ENCODE measurements around the gene IQGAP2. TPM values are rescaled to one million over a fixed set of nuclear protein-coding genes. Genes with fewer than 3 reads are reported as not detected.

Gene IQGAP2
- total RNA-seq, 6 experiments from 2014 or later = 96.4 to 152 (median 123) TPM

- intact Hi-C loops (cut with DNase I) = no loop called here
- ATAC-seq (peak; percentile 50 to 81 (median 64)), DNase-seq (no peak)
- TF ChIP-seq POLR2A (IDR thresholded peaks at IDR 0.05) (no peak), CTCF (IDR thresholded peaks at IDR 0.05) (no peak)
- no peaks in the 10 kb centered on the region for H3K9me3 ChIP-seq
- H3K4me1 ChIP-seq = peaks cover 0 to 22% (median 11%) of the 10 kb centered on the region in 4 donors
- H3K27me3 ChIP-seq = no peaks in the 10 kb centered on the region
- H3K27ac ChIP-seq = no peak overlapping the region
- H3K4me3 ChIP-seq = no peak overlapping the region
- H3K36me3 ChIP-seq = no peaks in the 10 kb centered on the region
These were observed 82.4 kb downstream of the IQGAP2 start for GRCh38 chr5:76485511-76485910.

DNA sequence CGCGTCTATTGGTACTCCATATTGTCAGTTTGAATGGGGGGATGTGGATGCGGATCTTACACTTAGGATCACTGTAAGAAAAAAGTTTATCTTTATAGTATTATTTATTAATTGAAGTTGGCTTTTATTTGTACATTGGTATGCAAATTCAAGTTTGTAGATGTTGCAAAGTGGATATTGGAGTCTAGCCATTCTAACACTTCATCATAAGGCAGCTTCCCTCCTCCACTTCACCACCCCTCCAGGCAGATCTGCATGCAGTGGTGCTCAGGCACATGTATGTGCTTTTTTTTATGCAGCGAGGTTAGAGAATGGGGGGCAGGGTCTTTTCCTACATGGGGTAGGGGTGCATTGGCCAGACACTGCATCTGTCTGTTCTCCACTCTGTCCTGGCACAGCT, 84.3 kb downstream of the IQGAP2 start:
- Histone ChIP-seq H3K4me3 (no peak overlapping the region), H3K27ac (no peak overlapping the region), H3K27me3 (no peaks in the 10 kb centered on the region), H3K36me3 (no peaks in the 10 kb centered on the region), H3K9me3 (no peaks in the 10 kb centered on the region), H3K4me1 (peaks cover 0 to 41% (median 16%) of the 10 kb centered on the region in 4 donors)
- WGBS (ENCODE audit: insufficient coverage, low coverage, low lambda C conversion rate, missing lambda C conversion rate) = 100% methylated on average over 3 of the region's 4 CpGs
- no peak for TF ChIP-seq CTCF (IDR thresholded peaks at IDR 0.05)
- no peak for TF ChIP-seq POLR2A (IDR thresholded peaks at IDR 0.05)
- DNase-seq = no peak
- intact Hi-C loops (cut with DNase I) = no loop called here
- ATAC-seq = no peak

GRCh38 chr5:76487821-76488220, 84.7 kb downstream of the IQGAP2 start:
- no peaks in the 10 kb centered on the region for H3K27me3 ChIP-seq
- intact Hi-C loops (cut with DNase I) = no loop called here
- no peaks in the 10 kb centered on the region for H3K36me3 ChIP-seq
- H3K27ac ChIP-seq = no peak overlapping the region
- no peak for TF ChIP-seq CTCF (IDR thresholded peaks at IDR 0.05)
- no peak for TF ChIP-seq POLR2A (IDR thresholded peaks at IDR 0.05)
- WGBS (ENCODE audit: insufficient coverage, low coverage, low lambda C conversion rate, missing lambda C conversion rate) = 33% methylated on average over 1 of the region's 1 CpG
- H3K9me3 ChIP-seq = no peaks in the 10 kb centered on the region
- no peak for ATAC-seq
- H3K4me3 ChIP-seq = no peak overlapping the region
- DNase-seq = no peak
- peaks cover 0 to 45% (median 18%) of the 10 kb centered on the region in 4 donors for H3K4me1 ChIP-seq

DNA sequence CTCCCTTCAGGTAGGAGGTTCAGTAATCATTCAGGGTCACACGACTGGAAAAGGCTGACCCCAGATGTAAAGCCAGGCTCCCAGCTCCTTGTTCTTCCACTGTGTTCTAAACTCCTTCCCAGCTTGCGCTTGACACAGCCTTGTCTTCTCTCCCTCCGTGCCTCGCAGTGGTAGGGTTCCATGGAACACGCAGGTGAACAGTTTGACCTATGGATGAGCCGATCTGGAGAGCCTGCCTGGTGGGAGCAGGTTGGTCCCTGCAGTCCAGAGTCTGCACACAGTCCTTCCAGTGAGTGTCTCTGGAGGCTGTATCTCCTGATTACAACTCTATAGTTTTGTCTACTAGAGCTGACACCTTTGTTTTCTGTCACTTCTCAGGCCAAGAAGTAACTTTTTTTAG, 85.9 kb downstream of the IQGAP2 start:
- no peak overlapping the region for H3K4me3 ChIP-seq

More for the DNA sequence above, 85.9 kb downstream of the IQGAP2 start:
- WGBS (ENCODE audit: insufficient coverage, low coverage, low lambda C conversion rate, missing lambda C conversion rate) = 90% methylated on average over 2 of the region's 6 CpGs
- TF ChIP-seq POLR2A (IDR thresholded peaks at IDR 0.05) = no peak
- no peak for TF ChIP-seq CTCF (IDR thresholded peaks at IDR 0.05)
- H3K27me3 ChIP-seq = no peaks in the 10 kb centered on the region
- DNase-seq (no peak), ATAC-seq (no peak)
- no peak overlapping the region for H3K27ac ChIP-seq
- intact Hi-C loops (cut with DNase I) = no loop called here
- no peaks in the 10 kb centered on the region for H3K9me3 ChIP-seq
- no peaks in the 10 kb centered on the region for H3K36me3 ChIP-seq
- H3K4me1 ChIP-seq = peaks cover 0 to 47% (median 23%) of the 10 kb centered on the region in 4 donors

All from right lobe of liver (tissue), 6 donors.